D721Med (cell line): ENCODE data around the gene GNMT.

Source experiments
- DNase-seq: peaks from one replicate; pipeline ENCODE4 v3.0.0; 2011; ENCODE audit warnings: low spot score; ENCODE audit not compliant: insufficient read length
- FAIRE-seq: peaks from 2 replicates; lab custom pipeline; 2011; peaks lifted over from hg19 to GRCh38; lab: Jason Lieb, UNC
- TF ChIP-seq, protein P1 (sequence below): IDR thresholded peaks from 2 replicates; pipeline ENCODE4 v1.5.1; 2012; ENCODE audit warnings: mild to moderate bottlenecking, control low read depth; ENCODE audit not compliant: insufficient read depth; ENCODE audit errors: missing control alignments

The GNMT gene

DNA sequence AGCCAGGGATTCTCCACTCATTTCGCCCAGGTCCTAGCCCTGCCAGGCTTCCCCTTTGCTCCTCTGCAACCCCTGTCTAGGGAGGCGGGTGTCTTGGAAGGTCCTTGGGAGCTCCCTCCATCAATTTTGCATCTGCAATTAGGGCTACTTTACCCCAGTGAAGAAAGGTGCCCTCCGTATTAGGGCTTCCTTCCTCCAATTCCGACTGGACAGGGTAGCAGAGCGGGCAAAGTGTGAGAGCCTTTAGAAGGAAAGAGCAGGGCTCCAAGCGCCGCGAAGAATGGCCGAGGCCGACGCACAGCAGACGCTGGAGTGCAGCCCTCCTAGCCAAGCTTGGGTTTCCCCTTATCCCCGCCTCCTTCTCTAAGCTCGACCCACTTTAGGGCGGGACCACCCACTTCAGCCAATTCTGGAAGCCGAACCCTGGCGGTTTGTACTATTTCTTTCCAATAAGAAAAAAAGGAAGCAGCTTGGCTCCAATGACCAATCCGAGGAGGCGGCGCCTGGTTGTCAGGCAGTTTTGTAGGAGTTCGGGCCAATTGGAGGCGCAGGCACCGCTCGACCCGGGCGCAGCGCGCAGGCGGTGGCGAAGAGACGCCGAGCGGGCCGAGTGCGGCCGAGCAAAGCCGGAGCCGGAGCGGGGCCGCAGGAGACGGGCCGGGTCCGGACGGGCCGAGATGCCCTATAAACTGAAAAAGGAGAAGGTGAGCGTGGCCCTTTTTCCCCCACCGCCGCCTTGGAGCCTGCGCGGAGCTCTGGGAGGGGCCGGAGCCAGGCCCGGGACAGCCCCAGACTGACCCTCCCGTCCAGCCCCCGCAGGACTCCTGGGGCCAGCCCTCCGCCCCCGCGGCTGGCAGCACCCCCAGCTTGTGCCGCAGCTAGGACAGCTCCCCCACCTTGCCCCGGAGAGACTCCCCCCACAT, 23.7 kb downstream of the GNMT start, which contains the start of gene PPP2R5D:
TSS of gene PPP2R5D (plus strand) at position 570 of the 923 bp plus-strand sequence. CDS start at position 678, 108 bp downstream.
- FAIRE-seq (no peak), DNase-seq (peak; percentile 95)
- TF ChIP-seq, protein P1, sequence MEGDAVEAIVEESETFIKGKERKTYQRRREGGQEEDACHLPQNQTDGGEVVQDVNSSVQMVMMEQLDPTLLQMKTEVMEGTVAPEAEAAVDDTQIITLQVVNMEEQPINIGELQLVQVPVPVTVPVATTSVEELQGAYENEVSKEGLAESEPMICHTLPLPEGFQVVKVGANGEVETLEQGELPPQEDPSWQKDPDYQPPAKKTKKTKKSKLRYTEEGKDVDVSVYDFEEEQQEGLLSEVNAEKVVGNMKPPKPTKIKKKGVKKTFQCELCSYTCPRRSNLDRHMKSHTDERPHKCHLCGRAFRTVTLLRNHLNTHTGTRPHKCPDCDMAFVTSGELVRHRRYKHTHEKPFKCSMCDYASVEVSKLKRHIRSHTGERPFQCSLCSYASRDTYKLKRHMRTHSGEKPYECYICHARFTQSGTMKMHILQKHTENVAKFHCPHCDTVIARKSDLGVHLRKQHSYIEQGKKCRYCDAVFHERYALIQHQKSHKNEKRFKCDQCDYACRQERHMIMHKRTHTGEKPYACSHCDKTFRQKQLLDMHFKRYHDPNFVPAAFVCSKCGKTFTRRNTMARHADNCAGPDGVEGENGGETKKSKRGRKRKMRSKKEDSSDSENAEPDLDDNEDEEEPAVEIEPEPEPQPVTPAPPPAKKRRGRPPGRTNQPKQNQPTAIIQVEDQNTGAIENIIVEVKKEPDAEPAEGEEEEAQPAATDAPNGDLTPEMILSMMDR = no peak

DNA sequence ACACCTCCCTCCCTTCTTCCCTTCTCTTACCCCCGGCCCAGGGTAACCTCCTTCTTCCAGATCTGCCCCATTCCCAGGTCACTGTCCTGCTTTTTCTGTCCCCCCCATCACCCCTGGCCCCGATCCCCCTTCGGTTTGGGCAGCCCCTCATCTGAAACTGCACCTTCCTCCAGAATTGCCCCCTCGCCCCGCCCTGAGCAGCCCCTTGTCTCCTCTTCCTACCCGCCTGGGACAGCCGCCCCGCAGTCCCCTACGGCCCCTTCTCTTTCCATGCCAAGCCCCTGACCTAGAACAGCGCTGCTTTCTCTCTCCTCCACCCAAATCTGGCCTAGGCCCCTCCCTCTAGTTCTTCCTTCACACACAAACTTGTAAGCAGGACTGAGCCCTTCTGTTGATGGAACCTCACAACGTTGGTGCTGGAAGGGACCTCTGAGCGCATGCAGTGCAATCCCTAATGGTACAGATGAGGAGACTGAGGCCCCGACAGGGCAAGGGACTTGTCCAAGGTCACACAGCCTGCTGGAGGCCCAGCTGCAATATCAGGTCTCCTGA, 24.4 kb downstream of the GNMT start:
- DNase-seq (no peak), FAIRE-seq (no peak)
- TF ChIP-seq, protein P1 = no peak

DNA sequence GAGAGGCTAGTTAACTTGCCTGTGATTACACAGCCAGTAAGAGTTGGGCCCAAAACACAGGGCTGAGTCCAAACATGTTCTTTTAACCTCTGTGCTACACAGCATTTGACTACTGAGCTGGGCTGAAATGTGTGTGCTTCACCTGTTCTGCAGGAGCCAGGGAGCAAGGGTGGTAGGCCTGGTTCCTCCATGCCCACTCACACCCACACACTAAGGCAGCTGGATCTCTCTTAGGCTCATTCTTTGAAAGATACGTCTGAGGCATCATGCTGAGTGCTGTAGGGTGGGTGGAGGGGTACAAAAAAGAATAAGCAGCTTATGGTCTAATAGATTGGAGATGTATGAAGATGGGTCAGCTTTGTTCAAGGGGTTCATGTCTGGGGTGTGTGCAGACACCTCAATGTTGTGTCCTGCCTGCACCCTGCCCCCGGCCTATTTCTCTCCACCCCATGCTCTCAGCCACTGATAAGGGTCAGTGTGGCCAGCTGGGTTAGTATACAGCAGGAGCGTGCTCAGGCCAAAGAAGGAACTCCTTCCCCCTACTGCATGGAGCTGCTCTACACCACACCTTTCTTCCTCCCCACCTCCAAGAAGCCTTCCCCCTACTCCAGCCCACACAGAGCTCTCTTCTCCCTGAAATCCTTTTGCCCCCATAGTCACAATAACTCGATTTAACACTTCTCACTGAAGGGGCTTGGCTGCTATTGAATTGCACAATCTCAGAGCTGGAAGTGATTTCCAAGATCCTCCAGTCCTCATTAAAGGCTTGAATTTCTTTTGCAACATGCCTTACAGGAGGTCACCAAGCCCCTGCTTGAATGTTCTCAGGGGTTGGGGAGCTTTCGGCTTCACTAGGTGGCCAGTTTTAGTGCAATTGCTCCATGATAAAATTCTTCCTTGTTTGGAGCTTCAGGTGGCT, 27.2 kb downstream of the GNMT start:
- DNase-seq (no peak), FAIRE-seq (no peak)
- TF ChIP-seq, protein P1 = no peak

DNA sequence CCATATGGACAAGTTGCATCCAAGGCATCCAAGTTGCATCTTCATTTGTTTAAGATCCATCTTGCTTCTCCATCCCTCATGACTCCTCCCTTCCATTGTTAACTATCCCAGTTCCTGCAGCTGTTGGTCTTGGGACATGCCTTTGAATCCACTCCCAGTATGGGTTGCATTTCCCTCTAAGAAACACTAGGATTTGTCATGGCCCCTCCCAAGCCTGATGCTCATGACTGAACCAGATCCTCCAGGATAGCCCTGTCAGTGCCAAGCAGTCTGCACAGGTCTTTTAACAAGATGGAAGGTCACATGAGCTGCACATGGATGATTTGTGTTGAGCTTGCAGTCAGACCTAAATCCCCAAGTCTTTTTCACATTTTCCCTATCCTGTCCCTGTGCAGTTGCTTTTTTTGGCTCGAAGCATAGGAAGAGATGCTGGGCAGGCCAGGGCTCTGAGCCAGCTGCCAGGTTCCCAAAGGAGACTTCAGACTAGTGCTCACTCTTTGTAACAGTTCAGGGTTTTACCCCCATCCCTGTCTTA, 28.0 kb downstream of the GNMT start:
- TF ChIP-seq, protein P1 = no peak
- DNase-seq (no peak), FAIRE-seq (no peak)

DNA sequence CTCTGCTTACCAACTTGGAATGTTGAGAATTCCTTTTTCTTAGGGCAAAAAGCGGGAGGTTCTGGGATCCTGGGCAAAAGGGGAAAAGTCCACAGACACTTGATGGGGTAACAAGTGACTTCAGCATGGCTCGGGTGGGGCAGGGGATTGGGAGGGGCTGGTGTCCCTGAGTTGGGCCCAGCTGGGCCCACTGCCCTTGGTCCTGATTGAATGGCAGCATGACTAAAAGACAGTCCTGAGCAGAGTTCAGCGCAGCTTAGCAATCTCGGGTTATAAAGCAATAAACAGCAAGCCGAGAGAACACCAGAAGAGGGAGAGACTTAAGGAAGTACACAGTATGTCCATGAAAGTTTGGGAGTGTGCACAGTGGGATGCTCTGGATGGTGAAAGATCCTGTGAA, 29.4 kb downstream of the GNMT start:
- FAIRE-seq (no peak), DNase-seq (no peak)

DNA sequence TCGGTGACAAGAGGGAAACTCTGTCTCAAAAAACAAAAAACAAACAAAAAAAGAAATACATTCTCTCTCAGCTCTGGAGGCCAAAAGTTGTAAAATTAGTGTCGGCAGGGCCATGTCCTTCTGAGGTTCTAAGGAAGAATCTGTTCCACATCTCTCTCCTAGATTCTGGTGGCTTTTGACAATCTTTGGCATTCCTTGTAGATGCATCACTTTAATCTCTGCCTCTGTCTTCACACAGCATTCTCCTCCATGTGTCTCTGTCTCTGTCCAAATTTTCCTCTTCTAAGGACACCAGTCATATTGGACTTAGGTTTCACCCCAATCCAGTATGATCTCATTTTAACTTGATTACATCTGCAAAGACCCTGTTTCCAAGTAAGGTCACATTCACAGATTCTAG, 32.9 kb downstream of the GNMT start:
- no peak for DNase-seq
- FAIRE-seq = no peak
- TF ChIP-seq, protein P1 = no peak

More for the DNA sequence above, 29.4 kb downstream of the GNMT start:
- TF ChIP-seq, protein P1 = no peak
